ENCODE results near the gene TMUB2.

Gene TMUB2

DNA sequence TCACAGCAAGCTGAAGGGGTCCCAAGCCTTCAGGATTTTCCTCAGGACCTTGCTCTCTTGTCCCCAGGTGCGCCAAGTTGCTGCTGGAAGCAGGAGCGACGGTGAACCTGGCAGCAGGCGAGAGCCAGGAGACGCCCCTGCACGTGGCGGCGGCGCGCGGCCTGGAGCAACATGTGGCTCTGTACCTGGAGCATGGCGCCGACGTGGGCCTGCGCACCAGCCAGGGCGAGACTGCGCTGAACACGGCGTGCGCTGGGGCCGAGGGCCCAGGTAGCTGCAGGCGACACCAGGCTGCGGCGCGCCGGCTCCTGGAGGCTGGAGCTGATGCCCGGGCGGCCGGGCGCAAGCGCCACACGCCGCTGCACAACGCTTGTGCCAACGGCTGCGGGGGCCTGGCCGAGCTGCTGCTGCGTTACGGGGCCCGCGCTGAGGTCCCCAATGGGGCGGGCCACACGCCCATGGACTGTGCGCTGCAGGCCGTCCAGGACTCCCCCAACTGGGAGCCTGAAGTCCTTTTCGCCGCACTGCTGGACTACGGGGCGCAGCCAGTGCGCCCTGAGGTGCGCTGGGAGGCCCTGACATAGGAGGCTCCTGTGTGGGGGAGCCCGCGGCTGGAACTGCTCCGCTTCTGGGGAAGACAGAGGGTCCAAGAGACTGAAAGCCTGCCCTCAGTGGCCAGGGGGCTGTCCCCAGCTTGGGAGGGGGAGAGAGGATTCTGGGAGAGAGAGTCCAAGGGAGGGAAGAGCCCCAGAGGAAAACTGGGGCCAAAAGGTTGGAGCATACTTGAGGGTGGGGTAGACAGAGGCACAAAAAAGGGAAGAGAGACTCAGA lies 9.9 kb upstream of the TMUB2 start:
- no peak for DNase-seq

DNA sequence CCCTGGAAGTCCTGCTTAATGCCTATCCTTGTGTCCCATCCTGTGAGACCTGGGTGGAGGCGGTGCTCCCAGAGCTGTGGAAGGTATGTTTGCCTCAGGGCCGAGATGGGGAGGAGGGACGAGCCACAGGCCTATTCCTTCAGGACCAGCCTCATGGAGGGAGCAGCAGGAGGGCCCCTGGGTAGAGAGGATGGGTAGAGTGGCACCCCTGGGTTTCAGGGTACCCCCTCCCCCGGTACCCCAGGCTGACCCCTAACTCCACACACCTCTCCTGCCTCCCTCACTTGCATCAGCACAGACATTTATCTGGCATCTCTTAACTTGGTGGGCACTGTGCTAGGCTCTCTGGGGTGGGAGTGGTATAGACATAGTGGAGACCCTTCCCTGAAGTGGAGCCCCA lies 9.1 kb upstream of the TMUB2 start:
- no peak for DNase-seq

DNA sequence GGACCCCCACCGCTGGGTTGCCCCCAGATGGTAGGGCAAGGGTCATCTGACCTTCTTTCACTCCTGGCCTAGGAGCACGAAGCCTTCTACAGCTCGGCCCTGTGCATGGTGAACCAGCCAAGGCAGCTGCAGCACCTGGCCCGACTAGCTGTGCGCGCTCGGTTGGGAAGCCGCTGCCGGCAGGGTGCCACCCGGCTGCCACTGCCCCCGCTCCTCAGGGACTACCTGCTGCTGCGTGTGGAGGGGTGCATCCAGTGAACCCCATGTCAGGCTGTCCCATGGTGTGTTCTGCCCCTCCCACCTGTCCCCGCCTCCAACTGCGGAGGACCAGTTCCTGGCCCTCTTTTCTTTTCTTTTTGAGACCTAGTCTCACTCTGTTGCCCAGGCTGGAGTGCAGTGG lies 8.6 kb upstream of the TMUB2 start:
- DNase-seq: no peak

DNA sequence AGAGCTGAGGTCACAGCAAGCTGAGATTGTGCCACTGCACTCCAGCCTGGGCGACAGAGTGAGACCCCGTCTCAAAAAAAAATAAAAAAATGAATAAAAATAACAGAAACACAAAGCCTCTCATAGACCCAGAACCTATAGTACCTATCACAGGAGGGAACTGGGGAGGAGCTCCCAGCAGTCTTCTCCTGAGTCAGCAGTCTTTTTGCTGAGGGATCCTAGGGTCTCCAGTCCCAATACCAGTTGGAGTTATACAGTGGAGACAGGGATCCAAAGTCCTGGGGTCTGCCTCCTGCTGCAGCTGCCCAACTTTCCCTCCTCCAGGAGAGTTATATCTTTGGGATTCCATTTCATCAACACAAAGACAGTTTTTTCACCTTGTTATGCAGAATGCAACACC lies 3.7 kb upstream of the TMUB2 start:
- no peak for DNase-seq

DNA sequence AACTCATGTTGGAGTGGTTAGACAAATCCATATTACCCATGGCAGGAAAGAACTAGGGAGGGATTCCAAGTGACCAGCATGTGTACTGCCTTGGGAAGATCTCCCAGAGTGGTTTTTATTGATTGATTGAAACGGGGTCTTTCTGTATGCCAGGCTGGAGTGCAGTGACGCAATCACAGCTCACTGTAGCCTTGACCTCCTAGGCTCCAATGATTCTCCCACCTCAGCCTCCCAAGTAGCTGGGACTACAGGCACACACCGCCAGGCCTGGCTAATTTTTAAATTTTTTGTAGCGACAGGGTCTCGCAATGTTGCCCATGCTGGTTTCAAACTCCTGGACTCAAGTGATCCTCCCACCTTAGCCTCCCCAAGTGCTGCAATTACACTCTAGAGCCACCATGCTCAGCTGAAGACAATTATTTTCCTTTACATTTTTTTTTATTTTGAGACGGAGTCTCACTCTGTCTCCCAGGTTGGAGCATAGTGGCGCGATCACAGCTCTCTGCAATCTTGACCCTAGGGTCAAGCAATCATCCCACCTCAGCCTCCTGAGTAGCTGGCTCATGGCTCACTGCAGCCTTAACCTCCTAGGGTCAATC lies 2.5 kb upstream of the TMUB2 start:
- DNase-seq: no peak

DNA sequence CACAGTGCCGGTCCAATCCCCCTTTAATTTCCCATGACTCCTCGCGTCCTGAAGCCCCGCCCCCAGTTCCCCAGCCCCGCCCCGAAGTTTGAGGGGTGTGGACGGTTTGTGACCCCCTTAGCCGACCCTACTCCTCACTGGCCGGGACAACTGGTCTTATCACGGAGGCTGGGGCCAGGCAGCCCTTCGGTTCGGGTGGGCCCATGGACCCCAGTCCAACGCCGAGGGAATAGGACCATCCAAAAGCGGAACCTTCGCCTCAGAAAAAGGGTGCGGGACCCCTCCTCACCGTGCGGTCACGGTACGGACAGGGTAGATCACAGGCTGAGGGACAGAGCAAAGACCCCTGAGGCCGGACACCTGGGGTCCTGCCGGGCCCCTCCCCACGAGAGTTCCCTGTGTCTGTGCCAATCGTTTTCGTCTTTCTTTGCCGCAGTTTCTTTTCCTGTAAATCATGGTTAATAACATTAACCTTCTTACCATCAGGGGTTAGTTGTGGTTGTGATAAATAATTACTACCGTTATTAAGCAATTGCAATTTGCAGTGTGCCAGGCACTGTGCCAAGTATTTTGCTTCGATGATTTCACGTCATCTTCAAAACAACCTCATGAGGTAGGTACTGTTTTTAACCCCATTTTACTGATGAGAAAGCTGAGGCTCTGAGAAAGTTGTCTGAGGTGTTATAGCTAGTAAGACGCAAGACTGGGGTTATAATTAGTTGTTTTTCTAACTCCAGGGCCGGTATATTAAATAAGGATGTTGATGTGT lies 543 bp downstream of the TMUB2 start:
- peak; percentile 85 for DNase-seq

DNA sequence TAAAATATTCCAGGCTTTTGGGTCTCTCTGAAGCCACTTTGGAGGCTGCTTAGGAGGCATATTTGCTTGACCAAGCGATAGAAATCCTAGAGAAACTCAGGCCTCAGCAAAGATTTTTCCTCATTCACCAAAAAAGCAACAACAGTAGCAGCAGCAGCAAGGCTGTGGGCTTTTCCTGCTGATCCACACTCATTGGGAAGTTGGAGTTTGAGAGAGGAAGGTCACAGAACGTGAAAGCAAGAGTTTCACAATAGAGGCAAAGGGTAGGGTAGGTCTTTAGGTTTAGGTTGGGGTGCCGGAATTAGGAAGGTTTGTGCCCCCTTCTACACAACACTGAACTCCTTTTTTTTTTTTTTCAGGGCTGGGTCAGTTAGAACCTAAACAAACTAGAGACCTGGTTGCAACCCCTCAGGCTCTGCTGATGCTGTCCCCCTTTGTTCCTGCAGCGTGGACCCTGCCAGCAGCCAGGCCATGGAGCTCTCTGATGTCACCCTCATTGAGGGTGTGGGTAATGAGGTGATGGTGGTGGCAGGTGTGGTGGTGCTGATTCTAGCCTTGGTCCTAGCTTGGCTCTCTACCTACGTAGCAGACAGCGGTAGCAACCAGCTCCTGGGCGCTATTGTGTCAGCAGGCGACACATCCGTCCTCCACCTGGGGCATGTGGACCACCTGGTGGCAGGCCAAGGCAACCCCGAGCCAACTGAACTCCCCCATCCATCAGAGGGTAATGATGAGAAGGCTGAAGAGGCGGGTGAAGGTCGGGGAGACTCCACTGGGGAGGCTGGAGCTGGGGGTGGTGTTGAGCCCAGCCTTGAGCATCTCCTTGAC lies 2.0 kb downstream of the TMUB2 start:
- DNase-seq: no peak

DNA sequence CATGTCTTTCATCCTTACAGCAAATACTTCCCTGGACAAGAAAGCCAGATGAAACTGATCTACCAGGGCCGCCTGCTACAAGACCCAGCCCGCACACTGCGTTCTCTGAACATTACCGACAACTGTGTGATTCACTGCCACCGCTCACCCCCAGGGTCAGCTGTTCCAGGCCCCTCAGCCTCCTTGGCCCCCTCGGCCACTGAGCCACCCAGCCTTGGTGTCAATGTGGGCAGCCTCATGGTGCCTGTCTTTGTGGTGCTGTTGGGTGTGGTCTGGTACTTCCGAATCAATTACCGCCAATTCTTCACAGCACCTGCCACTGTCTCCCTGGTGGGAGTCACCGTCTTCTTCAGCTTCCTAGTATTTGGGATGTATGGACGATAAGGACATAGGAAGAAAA lies 3.7 kb downstream of the TMUB2 start:
- DNase-seq: no peak

DNA sequence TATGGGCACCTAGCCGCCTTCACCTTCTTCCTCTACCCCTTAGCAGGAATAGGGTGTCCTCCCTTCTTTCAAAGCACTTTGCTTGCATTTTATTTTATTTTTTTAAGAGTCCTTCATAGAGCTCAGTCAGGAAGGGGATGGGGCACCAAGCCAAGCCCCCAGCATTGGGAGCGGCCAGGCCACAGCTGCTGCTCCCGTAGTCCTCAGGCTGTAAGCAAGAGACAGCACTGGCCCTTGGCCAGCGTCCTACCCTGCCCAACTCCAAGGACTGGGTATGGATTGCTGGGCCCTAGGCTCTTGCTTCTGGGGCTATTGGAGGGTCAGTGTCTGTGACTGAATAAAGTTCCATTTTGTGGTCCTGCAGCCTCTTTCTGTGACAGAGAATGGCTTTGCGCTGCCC lies 4.6 kb downstream of the TMUB2 start:
- DNase-seq: no peak

DNA sequence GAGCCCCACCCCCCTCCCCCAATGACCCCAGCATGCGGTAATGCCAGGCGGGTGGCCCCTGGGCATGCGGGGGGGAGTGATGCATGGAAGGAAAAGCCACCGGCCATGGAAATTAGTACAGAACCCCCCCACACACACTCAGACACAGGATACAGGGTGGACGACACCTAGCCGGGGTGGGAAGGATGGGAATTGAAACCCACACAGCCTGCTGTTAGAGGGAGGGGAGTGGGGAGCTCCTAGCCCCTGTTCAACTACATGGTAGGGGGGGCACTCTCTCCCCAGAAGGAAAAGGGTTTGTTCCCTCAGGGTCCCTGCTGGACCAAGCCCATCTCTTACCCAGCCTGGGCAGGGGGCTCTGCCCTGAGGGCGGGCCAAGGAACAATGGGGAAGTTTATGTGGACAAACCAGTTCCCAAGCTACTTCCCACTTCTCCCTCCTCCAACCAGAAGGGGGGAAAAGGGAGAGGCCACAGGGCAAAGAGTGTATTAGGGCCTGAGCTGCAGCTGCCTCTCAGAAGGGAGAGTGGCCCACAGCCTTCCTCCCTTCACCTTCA lies 5.2 kb downstream of the TMUB2 start:
- DNase-seq: no peak

DNA sequence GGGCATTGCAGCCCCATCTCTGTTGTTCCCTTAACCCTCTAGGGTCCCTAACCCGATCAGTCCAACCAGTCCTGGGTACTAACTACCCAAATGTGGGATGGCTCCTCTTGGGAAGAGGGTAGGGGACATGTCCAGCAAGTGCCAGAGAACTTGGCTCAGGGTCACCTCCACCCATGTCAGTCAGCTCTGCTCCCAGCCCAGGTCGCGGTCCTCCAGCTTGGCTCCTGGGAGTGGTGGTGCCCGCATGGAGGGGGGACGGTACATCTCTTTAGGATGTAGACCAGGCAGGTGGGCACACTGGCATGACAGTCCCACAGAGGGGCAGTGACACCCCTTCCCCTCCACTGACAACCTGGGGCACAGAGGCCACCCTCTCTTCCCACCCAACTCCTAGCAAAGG lies 6.0 kb downstream of the TMUB2 start:
- DNase-seq: no peak

DNA sequence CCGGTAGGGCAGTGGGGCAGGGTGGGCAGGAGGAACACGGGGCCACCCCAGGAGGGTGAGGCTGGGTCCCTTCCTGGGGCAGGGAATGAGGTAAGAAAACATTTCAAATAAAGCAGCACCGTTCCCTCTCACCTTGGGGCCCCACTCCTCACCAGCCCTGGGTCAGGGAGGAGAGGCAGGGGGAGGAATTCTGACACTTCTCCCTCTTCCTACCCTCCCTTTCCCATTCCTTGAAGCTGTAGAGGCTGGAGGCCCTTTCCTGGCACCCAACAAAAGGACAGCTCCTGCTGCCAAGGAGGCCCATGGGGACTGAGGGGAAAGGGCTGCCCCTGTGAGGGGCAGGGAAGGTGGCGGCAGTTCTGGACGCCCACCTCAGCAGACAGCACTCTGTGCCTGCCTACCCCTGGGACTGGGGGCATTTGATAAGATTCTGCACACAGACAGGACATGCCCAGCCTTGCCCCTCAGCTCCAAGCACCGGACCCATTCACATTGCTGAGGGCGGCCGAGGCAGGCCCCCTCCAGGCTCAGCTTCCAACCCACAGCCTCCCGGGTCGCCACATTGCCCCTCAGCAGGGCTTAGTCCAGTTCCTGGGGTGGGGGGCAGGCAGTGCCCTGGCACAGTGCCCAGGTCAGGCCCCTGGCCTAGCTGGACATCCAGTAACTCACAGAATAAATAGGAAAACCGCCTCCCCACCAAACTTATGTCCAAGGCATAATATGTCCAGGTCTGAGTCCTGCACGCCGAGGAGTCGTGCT lies 6.7 kb downstream of the TMUB2 start:
- no peak for DNase-seq

DNA sequence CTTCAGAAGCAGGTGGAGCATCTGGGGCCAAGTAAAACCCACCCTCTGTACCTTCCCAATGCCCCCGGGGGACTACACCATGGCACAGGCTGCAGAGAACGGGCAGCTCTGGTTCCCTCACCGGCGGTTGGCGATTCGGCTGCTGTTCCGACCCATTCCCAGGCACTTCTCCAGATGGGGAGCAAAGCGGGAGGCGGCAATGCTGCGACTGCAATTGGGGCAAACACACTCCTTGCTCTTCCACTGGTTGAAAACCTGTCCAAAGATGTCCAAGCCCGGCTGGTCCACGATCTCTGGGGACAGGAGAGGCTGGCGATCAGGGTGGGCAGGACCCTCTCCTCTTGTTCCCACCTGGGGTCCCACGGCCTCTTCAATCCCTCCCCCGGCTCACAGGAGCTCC lies 10.3 kb downstream of the TMUB2 start:
- DNase-seq: no peak

DNA sequence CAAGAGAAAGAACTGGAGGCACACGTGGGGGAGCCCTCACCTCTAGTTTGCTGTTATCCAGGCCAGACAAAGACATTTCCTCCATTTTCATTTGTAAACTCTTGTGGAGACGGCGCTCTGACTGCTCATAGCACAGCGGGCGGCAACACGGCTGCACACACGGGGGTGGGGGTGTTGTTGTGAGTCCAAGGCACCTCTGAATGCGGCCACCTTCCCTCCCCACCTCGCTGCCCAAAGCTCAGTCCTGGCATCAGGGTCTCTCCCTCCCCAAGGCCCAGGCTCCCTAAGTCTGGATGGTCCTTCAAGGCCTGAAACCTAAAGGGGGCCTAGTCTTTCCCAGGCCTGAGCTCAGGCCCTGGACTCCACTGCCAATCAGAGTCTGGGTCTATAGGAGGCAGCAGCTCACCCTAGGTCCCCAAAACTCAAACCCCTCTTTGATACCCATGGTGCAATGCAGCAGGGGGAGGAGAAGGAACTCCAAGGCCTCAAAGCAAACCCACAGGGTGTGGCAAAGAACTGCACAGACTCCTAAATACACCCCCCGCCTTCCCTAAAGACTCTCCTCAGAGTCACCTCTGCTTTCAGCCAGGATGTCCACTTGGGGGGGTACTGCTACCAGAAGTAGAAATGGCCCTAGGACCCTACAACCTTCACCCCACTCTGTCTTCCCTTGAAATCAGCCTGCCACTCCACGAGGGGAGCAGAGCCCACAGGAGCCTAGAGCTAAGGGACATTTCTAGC lies 11.4 kb downstream of the TMUB2 start:
- no peak for DNase-seq

DNA sequence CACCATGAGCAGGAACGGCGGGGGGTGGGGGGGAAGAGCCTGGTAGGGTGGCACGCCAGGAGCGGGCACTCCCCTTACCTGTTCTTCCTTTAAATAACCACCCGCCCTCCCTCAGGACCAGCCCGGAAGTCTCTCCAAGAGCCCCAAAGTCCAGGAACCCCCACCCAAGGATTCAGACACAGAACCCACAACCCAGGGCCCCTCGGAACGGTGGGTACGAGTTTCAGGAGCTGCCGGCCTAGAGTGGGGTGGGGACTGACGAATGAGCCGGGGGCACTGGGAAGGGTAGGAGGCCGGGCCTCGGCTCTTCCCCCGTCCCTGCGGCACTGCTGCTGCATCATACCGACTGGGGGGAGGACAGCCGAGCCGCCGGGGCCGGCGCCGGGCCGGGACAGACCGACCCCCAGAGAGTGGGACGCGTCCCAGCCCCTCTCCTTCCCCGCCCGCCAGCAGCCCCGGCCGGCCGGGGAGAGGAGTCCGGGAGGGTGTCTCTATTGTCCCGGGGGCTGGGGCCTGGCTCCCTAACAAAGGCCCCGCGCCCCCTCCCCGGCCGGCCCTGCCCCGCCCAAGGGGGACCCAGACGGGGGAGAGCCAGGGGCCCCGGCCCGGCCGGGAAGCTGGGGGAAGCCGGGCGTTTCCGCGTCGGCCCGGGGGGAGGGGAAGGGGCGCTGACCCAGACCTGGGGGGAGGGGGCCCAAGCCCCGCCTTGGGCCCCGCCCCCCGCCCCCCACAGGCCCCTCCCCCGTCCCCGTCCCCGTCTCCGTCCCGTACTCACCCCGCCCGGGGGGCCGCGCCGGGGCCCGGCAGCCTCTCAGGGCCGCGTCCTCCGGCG lies 12.2 kb downstream of the TMUB2 start:
- peak; percentile 50 for DNase-seq

DNA sequence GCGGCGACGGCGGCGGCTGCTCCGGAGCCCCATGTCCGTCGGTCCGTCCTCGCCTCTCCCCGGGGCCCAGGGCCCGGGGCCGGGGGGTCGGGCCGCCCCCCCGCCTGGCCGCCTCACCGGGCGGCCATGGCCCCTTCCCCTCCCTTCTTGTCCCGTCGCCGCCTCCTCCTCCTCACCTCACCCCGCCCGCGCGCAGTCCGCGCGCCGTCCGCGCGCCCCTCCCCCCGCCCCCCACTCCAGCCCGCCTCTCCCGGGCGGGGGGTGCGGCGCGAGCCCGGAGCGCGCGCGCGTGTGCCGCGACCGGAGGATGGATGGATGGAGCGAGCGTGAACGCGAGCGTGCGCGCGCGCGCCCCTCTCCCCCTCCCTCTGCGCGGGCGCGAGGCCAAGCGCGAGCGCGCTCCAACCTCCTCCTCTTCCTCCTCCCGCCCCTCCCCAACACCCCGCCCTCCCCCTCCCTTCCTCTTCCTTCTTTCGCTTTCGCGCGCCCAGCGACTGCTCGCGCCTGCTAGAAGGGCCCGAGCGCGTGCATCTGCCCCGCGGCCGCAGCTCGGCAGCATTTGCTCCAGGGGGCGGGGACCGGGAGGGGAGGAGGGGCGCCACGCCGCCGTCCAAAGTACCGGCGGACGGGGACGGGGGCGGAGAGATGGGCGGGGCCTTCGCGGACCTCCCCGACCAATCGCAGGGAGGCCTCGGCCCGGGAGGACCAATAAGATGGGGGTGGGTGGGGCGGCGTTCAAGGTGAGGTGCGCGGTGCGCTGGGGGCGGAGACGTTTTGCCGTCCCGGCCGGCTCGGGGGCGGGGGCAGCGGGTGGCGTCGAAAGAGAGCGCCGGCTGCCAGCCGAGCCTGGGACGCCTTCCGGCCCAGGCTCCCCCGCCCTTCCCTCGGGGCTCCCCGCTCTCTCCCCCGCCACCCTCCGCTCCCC lies 13.0 kb downstream of the TMUB2 start, which contains the start of gene ATXN7L3:
Gene ATXN7L3, minus strand, starts transcription at position 332 of the 925 bp plus-strand sequence. CDS start 1,814 bp downstream, outside the sequence.
- peak; percentile 99 for DNase-seq

DNA sequence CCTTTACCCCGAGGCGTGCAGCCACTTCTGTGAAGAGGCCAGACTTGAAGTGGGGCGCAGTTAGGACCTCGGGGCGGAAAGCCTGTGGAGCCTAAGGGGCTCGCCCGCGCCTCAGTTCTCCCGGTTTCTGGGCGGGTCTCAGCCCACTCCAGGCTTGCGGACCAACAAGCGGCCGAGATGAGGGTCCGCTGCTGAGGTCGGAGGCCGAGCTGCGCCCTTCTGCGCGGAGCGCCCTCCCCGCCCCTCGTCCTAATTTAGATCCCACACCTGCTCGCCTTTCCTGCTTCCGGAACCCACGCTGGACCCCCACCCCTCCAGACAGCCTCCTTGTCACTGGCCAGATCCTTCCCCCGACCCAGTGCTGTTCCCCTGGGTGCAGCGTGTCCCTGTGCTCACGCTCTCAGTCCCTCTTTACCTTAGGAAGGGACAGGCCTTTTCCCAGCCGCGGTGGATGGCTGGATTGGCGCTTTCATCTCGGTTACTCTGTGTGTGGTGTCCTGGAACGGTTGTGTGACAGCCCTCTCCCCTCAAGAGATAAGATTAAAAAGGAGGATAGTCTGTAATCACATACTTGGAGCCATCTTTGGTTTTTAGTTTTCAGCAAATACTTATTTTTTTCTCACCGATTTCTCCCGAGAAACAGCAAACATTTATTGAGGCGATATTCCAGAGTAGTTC lies 13.8 kb downstream of the TMUB2 start:
- no peak for DNase-seq

DNA sequence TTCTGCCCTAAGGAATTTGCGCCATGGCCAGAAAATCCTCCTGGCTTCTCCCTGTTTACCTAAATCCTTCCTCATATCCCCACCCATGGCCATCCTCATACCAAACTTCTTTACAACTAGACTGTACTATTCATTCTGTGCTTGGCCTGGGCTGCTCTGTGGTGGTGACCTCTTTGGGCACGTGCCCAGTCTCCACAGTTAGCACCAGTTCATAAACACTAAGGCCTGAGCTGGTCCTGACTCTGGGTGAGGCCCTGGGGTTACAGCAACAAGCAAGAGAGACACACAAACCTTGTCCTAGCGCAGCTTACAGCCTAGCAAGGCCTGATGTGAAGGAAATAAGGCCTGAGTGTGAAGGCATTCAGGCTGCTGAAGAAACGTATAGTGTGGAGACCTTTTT lies 16.0 kb downstream of the TMUB2 start:
- no peak for DNase-seq
